Measurements from ENCODE around the gene ARHGEF17.

Gene ARHGEF17

DNA sequence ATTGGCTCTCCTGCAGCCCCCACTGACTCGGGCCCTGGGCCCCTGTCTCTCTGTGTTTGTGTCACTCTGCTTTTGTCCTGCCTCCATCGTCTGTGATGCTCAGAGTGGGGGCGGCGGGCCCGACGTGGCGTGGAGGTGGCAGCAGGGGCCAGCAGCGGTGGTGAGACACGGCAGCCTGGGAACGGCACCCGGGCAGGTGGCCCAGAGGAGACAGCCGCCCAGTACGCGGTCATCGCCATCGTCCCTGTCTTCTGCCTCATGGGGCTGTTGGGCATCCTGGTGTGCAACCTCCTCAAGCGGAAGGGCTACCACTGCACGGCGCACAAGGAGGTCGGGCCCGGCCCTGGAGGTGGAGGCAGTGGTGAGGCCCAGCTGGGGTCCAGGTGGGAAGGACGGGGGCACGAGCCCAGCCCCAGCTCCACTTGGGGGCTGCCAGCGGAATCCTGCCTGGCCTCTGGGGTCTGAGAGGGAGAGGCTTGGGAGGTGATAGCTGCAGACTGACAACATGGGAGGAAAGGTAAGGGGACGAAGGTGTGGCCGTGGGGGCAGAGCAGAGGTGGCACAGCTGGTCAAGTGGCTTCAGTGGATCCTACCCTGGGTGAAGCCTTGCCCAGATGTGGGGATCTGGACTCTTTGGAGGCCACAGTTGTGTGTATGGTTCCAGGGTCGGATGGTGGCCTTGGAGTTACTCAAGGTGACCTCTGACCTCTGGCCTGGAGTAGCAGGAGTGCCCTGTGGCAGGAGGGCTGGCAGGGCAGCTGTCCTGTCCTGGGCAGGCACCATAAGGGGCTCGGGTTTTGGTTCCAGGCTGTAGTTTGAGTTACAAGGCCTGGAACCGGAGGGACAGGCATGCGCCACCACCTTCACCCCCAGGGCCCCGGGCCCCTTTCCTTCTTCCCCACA is 84.3 kb downstream of the ARHGEF17 start:
- no peak for DNase-seq (ENCODE audit: extremely low read depth in 1 of 2, low read depth in 1 of 2)

DNA sequence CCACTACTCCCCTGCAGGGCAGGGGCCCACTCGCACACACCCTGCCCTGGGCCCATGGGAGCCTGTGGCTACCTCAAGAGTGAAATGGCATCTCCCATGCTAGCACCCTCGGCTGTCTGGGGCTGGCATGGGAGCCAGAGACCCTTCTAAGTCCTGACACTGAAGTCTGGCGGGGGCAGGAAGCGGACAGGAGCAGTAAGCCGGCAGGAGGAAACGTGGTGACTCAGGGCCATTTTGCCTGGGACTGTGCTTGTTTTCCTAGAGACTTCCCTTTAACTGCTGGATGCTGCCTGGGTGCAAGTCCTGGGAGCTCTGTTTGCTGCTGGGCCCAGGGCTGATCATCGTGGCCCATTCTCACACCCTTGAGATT is 84.9 kb downstream of the ARHGEF17 start:
- no peak for DNase-seq (ENCODE audit: extremely low read depth in 1 of 2, low read depth in 1 of 2)

DNA sequence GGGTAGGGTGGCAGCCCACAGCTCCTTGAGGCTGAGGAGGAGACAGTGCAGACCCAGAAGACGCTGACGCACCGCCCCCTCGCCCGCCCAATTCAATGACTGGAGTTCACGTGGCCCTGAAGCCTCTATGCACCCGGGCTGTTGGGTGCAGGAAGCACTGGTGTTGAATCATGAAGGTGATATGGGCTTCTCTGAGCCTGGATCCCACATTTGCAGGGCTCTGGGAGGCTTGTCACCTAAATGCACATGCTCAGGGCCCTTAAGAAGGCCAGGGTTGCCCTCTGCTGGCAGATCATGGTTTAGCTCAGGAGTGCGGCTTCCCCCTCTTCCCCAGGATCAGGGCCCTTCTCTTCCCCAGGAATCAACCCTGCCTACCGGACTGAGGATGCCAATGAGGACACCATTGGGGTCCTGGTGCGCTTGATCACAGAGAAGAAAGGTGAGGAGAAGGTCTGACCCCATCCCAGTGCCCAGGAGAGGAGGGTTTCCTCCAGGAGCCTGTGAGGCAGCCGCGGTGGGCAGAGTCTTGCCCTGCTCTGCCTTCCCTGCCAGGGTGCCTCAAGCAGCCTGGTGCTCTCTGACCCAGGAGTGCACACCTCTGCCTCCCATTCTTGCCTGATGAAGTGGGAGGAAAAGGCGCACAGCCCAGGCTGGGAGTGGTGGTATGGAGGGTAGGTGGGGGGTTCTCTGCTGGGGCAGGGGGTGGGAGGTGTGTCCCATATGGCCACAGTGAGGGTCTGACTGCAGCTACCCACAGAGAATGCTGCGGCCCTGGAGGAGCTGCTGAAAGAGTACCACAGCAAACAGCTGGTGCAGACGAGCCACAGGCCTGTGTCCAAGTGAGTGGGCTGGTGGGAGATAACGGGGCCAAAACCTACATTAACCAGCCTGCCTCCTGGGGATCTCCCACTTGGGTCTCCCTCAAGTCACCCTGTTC is 85.7 kb downstream of the ARHGEF17 start:
- peak in 1 of 2 donors; percentile 34 for DNase-seq (ENCODE audit: extremely low read depth in 1 of 2, low read depth in 1 of 2)

DNA sequence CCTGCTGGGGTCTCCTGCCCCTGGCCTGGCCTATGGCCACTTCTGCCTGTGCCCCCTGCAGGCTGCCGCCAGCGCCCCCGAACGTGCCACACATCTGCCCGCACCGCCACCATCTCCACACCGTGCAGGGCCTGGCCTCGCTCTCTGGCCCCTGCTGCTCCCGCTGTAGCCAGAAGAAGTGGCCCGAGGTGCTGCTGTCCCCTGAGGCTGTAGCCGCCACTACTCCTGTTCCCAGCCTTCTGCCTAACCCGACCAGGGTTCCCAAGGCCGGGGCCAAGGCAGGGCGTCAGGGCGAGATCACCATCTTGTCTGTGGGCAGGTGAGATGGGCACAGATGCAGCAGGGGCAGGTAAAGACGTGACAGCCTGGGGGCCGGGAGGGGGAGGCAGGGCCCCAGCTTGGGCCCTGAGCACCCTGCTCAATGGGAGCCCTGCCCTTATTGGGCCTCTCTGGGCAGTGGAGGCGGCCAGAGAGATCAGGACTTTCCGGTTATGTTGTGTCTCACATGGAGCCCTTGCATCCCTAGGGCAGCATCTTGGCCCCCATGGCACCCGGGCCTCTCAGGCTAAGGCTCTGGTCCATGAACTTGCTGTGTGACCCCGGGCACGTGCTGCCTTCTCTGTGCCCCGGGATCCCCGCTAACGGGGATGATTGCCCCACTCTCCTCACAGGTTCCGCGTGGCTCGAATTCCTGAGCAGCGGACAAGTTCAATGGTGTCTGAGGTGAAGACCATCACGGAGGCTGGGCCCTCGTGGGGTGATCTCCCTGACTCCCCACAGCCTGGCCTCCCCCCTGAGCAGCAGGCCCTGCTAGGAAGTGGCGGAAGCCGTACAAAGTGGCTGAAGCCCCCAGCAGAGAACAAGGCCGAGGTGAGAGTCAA is 86.6 kb downstream of the ARHGEF17 start:
- DNase-seq (ENCODE audit: extremely low read depth in 1 of 2, low read depth in 1 of 2), result no peak

DNA sequence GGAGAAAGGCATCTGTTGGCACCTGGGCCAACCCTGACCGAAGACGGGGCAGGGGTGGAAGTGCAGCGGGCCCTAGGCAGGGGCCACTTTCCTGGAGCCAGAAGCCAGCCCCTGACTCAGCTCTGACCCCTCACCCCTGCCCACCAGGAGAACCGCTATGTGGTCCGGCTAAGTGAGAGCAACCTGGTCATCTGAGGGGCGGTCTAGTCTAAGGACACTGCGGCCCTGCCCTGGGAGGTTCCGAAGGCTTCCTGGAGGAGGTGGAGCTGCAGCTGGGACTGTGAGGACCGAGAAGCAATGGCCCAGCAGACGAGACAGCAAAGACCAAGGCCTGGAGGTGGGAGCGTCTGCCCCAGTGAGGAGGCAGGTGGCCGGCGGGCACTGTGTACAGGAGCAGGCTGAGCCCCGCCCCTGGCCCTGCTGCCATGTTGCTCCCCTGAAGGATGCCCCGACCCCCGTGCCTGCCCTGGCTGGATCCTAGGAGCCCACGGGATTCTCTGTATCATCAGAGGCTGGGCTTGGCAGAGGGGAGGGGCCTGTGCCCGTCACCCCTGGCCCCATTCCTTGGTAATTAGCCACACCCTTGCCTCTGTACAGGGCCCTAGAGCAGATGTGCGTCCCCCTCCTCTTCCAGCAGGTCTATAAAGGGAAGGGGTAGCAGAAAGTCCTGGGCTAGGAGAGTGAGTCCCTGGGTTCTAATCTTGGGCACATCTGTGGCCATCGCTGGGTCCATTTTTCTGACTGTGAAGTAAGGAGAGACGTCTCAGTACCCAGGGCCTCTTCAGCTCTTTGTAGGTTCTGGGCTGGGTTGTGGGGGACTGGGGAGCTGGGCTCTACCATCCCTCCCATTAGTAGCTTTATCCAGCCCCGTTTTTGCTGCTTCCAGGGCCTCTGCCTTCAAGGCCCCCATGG is 87.5 kb downstream of the ARHGEF17 start:
- no peak for DNase-seq (ENCODE audit: extremely low read depth in 1 of 2, low read depth in 1 of 2)

DNA sequence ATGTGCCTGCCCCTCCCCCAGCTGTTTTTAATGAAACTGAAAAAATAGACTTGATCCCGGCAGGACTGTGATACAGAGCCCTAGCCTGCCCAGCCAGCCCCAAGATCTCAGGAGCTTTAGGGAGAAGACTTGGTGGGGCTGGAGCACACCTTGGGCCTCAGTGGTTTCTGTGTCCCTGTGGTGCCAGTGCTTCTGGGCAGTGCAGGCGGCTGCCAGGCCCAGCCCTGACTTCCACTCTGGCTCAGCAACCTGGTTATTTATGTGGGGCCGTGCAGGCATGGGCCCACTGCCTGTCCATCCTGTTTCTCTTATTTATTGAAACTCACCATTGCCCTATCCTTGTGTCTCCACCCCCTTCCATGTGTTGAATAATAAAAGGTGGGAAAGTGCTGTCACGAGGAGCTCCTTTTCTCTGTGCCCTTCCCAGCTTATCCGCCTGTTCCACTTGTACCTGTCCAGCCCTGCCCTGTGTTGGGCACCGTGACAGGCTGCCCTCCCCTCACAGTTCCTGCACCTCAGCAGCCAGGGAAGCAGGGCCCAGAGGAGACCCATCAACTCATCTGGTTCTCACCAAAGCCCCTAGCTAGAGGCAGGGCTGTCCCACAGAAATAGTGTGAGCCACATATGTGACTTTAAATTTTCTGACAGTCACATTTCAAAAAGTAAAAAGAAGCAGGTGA is 88.3 kb downstream of the ARHGEF17 start:
- no peak for DNase-seq (ENCODE audit: extremely low read depth in 1 of 2, low read depth in 1 of 2)

DNA sequence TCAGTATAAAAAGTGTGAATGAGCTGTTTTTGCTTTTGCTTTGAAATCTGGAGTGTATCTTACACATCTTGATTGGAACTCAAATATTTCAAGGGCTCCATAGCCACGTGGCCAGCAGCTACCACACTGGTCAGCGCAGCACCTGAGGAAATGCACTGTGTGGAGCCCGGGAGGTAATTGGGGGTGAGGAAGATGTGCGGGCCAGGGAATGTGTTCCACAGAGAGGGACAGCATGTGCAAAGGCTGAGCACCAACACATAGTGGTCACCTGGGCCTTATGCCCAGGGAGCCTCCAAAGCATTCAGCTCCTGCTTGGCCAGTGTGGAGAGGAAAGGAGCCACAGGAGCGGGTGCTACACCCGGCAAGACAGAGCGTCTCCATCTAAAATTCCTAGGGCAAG is 88.9 kb downstream of the ARHGEF17 start:
- DNase-seq (ENCODE audit: extremely low read depth in 1 of 2, low read depth in 1 of 2), result no peak

DNA sequence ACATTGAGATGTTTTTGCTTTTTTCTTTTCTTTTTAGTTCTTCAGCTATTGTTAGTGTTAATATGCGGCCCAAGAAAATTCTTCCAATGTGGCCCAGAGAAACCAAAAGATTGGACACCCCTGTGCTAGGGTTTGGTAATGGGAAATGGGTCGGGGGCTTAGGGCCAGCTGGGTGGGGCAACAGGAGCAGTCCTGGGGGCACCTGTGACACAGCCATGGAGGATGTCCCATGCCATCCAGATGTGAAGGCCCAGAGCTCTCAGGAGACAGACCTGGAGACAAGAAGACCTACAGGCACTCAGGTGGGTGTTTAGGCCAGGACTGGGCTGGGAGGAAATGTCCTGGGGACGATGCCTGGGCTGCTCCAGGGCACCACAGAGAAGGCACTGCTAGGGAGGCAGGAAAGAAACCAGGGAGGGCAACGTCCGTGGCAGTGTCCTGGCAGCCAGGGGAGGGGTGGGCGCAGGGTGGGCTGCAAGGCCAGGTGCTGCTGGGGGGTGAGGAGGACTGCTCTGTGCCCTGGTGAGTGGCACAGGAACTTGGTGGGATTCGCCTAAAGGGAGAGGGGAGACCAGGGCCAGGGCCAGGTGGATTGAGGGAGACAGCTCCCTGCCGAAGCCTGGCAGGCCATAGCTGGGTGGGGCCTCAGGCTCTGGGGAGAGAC is 89.5 kb downstream of the ARHGEF17 start:
- no peak for DNase-seq (ENCODE audit: extremely low read depth in 1 of 2, low read depth in 1 of 2)

DNA sequence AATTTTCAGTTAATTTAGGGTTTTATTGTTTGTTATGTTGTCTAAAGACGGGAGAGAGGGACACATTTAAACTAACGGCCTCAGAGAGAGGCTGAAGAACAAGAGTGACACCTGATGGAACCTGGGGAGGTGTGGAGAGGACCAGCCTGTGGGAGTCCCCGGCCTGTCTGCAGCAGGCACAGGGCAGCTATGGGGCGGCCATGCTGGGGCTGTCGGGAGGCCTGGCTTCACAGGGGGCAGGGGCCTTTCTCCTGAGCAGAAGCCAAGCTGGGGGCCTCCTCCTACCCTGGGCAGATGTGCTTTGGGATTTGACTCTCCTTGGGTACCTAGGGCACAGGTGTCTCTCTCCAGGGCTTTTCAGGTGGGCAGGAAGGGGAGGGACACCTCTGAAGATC is 90.1 kb downstream of the ARHGEF17 start:
- DNase-seq (ENCODE audit: extremely low read depth in 1 of 2, low read depth in 1 of 2), result no peak

DNA sequence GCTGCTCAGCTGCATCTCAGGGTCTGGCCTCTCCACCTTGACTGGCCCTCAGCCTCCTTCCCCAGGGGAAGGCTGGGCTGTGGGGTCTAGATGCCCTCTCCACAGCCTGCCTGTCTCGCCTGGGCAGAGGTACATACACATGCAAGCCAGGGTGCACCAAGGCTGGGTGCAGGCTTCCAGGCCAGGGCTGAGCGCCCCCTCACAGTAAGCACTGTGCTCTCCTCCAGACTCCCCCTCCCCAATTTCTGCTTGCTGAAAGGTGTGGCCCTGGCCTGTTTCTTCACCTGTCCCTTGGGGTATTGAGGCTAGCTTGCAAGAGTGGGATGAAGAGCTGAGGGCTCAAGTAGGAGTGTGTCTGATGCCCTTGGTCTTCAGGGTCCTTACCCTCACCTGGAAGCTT is 90.6 kb downstream of the ARHGEF17 start:
- no peak for DNase-seq (ENCODE audit: extremely low read depth in 1 of 2, low read depth in 1 of 2)

DNA sequence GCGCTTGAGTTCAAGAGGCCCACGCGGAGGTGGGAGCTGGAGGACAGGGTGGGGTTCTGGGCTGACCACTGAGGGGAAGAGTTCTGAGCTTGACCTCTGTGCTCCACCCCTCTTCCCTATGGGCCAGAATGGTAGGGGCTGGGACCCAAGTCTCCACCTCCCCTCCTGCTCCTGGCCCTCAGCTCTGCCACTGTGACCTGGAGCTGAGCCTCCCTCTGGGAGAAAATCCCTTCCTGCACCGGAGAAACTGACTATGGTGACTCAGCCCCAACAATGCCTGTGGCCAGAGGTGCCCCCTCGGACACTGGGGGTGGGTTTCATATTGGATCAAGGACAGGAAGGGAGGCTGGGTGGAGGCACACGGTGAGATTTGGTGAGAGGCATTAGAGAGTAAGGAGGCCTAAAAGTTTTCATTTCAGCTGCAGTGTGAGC is 91.1 kb downstream of the ARHGEF17 start:
- no peak for DNase-seq (ENCODE audit: extremely low read depth in 1 of 2, low read depth in 1 of 2)

DNA sequence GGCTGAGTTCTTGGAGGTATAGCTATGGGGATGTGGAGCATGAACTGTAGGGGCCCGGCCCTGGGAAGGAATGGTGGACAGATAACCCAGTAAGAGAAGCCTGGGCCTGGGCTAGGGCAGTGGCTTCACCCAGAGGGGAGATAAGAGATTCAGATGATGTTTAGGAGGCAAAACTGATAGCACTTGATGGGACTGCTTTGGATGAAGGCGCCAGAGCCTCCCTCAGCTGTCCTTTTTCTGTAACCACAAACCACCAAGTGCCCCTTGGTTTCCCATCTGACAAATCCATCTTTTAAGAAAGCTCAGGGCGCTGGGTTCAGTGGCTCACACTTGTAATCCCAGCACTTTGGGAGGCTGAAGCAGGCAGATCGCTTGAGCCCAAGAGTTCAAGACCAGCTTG is 91.6 kb downstream of the ARHGEF17 start:
- DNase-seq (ENCODE audit: extremely low read depth in 1 of 2, low read depth in 1 of 2), result no peak

DNA sequence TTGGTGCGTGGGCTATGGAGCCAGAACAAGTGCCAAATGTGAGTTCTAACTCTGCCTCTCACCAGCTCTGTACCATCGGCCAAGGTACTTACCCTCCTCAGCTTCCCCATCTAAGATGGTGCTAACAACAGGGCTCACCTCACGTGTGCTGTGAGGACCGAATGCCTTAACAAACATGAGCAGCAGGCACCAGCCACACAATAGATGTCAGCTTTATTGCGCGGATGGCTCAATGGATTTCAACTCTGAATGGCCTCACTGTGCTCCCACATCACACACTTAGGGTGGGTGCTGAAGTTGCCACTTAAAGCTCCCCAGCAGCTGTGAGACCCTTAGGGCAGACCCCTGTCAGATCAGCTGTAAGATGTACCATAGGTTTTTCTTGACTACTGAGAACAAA is 92.2 kb downstream of the ARHGEF17 start:
- no peak for DNase-seq (ENCODE audit: extremely low read depth in 1 of 2, low read depth in 1 of 2)

DNA sequence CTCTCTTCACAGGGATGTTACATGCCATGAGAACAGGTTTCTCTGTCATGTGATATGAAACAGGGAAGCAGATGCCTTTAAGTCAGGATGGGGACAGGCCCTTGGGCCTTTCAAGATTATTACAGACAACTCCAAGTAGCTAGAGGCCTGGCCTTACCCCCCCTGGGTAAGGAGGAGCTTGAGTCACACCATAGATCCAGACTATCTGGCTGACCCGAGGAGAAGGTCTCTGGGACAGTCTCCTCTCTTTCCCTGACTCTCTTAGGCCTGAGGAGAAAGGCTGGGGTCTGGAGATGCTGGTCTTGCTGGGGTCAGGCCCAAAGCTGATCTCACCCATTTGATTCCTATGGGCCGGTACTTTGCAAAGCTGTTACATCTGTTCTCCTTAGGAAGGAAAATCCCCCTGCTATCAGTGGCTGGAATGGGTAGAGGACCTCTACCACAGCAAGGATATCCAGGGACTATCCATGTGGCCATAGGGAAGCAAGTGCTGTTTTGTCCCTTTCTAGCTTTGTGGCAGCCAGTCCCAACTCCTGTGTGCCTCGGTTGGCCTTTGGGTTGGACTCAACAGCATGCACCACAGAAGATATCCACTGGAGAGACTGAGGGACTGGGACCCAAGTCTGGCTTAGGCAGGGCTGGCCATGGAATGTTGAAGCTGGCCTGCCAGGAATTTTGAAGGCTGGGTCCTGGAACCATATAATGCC is 93.3 kb downstream of the ARHGEF17 start:
- no peak for DNase-seq (ENCODE audit: extremely low read depth in 1 of 2, low read depth in 1 of 2)

DNA sequence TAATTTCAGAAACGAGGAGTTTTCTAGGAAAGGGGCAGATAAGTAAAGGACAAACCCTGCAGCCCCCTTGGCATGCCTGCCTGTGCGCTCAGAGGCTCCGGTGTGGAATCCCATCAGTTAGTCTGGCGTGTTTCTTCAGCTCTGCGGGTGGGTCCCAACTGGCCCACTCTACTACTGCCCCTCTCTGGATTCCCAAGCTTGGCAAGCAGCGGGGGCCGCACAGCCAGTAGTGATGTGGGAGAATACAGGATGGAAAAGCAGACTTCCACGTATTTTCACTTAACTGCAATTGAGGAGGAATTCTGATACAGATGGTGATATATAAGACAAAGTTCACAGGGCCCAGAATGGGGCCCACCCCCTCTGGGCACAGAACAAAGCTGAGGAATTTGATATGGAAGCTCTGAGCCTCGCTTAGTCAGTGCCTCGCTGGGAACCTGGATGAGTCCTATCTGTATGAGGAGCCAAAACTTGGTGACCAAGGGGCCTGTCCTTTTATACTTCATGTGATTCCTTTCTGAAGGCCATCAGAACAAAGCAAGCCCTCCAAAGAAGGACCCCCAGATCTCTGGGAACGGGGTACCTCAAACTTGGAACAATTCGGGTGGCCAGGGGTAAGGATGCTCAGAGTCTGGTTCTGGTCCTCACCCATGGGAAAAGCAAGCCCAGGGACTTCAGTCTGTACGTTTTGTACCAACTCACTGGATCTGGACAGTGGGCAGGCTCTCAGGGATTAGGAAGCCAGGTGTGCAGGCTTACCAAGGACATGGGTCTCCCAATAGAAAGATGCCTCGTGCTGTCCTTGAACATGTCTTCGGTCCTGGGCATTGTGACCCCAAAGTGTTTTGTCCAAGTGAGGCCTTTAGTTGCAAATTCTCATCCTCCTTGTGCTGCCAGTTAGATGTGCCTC is 94.1 kb downstream of the ARHGEF17 start:
- no peak for DNase-seq (ENCODE audit: extremely low read depth in 1 of 2, low read depth in 1 of 2)

DNA sequence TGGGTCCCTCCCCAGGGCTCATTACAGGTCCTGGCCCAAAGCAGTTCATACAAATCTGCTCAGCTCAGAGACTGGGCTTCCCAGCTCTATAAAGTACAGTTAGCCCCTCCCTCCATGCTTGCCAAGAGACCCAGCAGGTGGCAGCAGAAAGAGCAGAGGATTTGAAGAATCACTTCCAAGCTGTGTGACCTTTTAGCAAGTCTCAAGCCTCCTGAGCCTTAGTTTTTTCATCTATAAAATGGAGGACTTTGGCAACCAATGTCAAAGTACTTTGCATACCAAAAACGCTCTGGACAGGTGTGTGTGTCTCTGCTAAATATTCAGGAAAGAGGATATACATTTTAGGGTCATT is 94.7 kb downstream of the ARHGEF17 start:
- no peak for DNase-seq (ENCODE audit: extremely low read depth in 1 of 2, low read depth in 1 of 2)

DNA sequence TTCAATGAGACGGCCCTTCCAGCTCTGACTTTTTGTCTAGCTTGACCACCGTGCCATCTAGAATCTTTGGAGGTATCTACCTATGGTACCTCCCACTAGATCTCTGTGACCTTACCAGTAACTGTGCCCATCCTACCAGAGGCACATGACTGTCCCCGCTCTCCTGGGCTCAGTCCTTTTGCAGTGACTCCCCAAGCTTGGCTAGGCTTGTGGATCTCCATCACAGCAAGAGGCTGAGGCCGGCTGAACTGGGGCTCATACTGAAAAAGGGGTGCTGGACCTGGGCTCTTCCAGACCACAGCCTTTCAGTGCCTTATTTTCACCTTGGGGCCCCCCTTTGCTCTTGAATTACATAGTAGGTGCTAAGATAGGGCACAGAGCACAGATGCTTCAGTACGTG is 95.5 kb downstream of the ARHGEF17 start:
- no peak for DNase-seq (ENCODE audit: extremely low read depth in 1 of 2, low read depth in 1 of 2)
